ENCODE data around the gene UCN3. TPM values are rescaled to one million over a fixed set of nuclear protein-coding genes. Genes with fewer than 3 reads are reported as not detected.

Gene UCN3, protein sequence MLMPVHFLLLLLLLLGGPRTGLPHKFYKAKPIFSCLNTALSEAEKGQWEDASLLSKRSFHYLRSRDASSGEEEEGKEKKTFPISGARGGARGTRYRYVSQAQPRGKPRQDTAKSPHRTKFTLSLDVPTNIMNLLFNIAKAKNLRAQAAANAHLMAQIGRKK
- polyA plus RNA-seq (ENCODE audit: insufficient read length in 3 of 3), result 1 to 10 TPM; 2.0 to 2.9 (median 2.4) TPM

DNA sequence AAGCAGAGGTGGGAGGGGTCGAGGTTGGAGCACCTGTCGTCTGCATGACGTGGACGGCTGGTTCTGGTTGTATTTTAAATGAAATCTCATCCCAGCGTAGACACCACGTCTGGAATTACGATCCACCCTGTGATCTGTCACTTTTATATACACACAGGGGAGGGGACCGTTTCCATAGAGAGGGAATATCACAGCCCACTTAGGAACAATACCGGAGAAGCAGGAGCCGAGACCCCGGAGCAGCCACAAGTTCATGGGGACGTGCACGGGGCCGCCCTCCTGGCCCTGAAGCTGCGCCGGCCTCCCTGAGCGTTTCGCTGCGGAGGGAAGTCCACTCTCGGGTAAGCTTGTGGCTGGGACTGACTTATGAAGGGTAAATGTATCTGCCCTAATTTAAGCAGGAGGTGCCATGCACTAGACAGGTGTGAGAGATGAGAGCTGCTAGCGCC lies at the start of gene UCN3:
Gene UCN3, plus strand, starts transcription at position 77 of the 449 bp plus-strand sequence. CDS start 8,755 bp downstream, outside the sequence.
- DNase-seq (ENCODE audit: low read depth in 3 of 3, low spot score in 2 of 3), result no peak

DNA sequence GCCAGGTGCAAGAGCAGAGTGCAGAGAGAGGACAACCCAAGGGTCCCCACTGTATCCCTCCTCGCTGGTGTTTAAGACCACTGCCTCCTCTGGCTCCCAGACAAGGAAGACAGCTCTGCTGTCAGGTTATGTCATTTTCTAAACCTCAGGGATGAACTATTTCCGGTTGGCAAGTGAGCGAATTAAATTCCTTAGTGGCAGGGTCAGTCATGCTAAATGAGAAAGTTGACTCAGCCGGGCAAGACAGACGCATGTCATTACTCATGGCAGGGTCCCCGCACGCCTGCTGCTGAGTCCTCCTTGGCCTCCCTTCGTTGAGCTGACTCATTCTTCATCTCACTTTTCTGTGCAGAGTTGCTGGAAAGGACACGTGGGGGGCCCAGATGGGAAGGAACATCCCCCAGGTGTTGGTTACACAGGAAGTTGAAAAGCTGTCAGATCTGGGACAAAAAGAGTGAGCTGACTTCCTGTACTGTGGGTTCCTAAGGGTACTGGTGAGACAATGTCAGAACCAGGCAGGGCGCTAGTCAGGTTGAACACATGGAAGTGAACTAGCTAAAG lies 47.1 kb upstream of the UCN3 start:
- DNase-seq (ENCODE audit: low read depth in 3 of 3, low spot score in 2 of 3), result peak in 1 of 3 donors; percentile 18

DNA sequence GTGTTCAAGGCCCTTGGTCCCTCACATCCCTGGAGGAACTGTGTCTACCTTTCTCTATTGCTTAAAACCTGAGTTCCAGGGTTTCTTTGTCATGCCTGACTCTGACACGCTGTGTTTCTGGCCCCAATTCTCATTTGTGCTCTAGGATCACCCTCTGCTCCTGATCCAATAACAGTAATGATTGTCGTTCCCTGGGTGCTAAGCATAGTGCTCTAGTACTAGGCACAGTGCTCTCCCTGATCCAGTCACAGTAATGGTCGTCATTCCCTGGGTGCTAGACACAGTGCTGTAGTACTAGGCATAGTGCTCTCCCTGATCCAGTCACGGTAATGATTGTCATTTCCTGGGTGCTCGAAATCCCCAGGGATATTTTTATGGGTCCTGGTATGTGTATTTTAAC lies 46.6 kb upstream of the UCN3 start:
- no peak for DNase-seq (ENCODE audit: low read depth in 3 of 3, low spot score in 2 of 3)

DNA sequence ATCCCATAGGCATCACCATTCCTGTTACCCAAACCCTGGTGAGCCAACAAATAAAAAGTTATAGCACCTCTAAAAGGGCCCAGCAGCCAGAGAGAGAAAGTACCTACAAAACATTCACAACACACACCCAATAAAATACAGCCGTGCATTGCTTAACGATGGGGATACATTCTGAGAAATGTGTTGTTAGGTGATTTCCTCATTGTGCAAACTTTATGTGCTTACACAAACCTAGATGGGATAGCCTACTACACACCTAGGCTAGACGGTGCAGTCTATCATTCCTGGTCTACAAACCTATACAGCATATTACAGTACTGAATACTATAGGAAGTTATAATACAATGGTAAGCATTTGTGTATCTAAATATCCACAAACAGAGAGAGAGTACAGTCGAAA lies 44.9 kb upstream of the UCN3 start:
- no peak for DNase-seq (ENCODE audit: low read depth in 3 of 3, low spot score in 2 of 3)

DNA sequence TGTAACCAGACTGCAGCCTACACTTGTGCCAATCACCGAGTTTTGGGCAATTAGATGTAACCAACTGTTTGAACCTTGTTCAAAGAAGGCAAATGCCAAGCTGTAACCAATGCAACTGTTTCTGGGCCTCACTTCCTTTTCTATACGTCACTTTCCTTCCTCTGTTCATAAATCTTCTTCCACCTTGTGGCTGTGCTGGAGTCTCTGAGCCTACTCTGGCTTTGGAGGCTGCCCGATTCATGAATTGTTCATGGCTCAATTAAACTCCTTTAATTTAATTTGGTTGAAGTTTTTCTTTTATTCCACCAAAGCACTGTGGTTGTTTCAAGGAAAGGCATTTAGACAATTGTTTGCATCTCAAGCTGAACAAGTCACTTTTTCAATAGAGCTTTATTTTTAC lies 43.5 kb upstream of the UCN3 start:
- no peak for DNase-seq (ENCODE audit: low read depth in 3 of 3, low spot score in 2 of 3)

DNA sequence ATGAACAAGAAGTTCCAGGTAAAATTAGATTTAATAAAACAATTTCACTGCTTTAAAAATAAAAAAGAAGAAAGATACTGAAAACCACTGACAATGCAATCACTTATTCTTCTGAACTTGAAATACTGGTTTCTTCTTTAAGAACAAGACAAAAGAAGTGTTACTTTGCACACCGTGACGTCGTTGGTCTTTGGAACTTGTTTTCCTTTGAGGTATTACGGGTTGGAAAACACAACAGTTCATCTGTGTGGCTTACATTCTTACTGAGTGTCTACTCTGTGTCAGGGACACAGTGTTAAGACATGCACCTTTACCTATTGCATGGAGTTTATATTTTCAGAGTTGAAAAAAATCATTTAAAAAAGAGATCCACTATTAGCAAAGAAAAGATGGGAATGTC lies 41.3 kb upstream of the UCN3 start:
- DNase-seq (ENCODE audit: low read depth in 3 of 3, low spot score in 2 of 3), result no peak

DNA sequence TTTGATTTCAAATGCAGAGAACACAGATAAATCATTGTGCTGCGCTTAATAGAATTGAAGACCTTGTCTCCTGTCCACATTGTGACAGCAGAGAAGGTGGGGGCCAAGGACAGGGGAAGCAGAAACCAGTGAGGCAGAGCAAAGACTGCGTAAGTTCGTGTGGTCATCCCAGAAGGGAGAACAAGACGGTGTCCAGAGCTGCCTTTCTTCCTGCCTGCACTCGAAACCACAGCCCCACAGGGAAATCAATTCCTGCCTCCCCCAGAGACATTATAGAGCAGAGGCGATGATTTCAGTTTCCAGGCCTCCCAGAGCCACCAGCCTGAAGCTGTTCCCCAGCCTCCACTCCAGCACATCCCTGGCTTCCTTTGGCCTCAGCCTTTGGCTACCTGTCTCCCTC lies 39.7 kb upstream of the UCN3 start:
- DNase-seq (ENCODE audit: low read depth in 3 of 3, low spot score in 2 of 3), result no peak

DNA sequence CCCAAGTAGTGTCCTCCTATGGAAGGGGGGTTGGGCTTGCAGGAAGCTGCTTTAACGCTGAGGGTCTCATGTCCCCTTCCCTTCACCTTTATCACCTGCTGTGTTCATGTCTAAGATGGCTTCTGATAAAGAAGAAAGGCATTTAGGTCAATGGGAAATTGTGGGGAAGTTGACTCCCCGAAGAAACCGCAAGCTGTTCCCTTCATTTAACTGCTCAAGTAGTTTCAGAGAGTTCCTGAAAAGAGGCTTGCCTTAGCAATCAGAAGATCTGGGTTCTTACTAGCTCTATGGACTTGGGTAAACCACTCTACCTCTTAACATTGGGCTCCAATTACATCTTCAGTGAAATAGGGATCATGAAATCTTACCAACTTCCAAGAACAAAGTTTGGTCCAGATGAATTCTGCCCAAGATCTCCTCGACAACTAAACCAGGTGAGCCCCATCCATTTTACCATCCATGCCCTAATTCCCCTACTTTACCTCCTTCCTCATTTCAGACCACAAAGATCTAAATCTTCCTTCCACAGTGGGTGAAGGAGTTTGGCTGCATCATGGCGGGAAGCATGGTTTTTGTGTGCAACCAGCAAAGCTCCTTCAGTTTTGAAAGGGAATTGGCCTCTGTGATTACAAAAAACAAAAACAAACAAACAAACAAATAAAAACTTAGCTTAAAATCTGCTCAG lies 30.4 kb upstream of the UCN3 start:
- DNase-seq (ENCODE audit: low read depth in 3 of 3, low spot score in 2 of 3), result no peak

DNA sequence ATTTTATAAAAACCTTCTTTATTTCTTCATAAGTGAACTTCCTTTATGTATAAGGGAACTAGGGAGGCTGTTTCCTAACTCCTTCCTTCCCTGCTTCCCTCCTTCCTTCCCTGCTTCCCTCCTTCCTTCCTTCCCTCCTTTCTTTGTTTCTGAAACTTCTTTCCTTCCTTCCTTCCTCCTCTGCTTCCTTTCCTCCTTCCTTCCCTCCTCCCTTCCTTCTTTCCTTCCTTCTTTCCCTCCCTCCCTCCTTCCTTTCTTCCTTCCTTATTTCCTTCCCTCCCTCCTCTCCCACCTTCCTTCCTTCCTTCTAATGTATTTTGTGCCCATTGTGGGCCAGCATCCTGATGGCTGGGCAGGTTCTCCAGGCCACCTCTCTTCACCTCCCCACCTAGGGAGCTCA lies 26.8 kb upstream of the UCN3 start:
- no peak for DNase-seq (ENCODE audit: low read depth in 3 of 3, low spot score in 2 of 3)

DNA sequence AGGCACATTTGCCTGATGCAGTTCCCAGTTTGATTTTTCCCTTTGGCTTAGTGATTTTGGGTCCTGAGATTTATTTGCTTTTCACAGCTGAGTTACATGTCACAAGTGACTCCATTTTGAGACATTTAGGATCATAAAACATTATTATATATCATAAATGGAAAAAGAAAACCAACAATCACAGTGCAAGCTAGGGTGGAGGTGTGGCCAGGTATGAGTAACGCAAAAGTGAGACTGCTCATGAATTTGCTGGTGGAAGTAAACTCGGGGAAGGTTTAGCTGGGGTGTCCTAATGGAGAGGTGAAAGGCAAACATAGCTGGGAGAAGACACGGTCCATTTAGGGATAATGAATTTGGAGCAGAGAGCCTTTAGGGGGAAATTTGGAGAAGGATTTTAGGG lies 21.7 kb upstream of the UCN3 start:
- DNase-seq (ENCODE audit: low read depth in 3 of 3, low spot score in 2 of 3), result no peak

DNA sequence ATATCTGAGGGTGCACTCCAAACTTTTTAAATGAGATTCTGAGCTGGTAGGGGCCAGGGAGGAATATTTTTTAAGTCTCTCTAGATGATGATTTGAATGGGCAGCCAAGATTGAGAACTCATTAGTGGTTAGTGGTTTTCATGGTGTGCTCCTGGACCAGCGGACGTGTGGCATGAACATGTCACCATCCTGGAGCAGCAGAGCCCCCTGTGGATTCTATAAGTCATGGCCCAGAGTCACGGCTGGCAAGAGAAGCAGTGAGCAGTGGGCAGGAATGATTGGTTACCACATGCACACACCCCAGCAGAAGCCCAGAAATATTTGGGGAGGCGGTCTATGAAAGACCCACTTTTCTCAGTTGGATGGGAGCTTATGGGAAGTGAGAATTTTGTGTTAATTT lies 21.2 kb upstream of the UCN3 start:
- DNase-seq (ENCODE audit: low read depth in 3 of 3, low spot score in 2 of 3), result no peak

DNA sequence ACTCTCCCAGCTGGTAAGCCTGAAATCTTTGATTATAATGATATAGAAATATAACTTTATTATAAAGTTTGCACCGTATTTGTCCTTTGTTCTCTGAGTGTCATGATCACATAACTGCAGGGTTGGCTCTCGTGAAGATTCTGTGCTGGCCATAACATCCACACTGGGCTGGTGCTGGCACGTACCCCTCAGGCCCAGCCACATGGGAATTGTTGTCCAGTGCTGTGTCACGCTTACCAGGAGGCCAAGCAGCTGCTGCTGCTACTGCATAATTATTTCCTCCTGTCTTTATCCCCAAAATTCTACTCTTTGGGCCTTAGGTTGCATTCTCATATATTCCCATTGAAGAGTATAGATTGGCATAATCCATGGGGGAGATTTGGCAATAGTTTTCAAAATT lies 20.8 kb upstream of the UCN3 start:
- no peak for DNase-seq (ENCODE audit: low read depth in 3 of 3, low spot score in 2 of 3)

DNA sequence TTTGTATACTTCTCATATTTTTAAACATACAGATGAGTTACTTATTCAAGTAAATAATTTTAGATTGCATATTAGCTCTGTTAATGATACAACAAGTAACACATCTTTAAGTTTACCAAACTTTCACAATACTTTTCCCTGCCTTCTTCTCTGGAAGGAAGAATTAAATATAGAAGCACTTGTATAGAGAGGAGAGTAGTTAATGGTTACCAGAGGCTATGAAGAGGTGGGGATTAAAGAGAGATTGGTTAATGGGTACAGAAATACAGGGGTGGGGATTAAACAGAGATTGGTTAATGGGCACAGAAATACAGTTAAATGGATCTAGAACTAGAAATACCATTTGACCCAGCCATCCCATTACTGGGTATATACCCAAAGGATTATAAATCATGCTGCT lies 20.0 kb upstream of the UCN3 start:
- no peak for DNase-seq (ENCODE audit: low read depth in 3 of 3, low spot score in 2 of 3)

DNA sequence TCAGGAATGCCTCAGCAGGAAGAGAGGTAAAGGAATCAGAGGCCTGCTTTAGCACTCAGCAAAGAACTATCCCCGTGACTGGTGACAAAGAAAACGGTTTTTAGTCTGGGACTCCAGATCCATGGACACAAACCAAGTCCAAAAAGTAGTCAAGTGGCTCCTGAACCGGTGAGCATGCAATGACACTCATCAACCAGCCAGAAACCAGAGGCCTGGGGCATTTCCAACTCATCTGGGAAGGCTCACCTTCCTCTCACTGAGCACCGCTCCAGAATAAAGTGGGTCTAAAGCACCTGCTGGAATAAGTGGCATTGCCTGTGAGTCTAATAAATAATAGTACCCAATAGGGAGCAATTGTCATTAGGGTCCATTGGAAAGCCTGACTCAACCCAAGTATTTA lies 17.9 kb upstream of the UCN3 start:
- no peak for DNase-seq (ENCODE audit: low read depth in 3 of 3, low spot score in 2 of 3)

DNA sequence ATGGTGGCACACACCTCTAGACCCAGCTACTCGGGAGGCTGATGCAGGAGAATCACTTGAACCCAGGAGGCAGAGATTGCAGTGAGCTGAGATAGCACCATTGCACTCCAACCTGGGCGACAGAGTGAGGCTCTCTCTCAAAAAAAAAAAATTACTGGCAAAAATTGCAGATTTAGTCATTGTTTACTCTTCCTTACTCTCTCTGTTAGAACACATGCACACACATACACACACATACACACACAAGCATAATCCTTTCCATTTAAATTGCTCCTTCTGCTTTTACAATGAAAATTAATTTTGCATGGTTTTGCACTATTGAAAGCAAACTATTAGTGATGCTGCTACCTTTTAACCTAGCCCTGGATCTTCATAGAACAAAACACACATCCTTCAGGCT lies 15.4 kb upstream of the UCN3 start:
- no peak for DNase-seq (ENCODE audit: low read depth in 3 of 3, low spot score in 2 of 3)

DNA sequence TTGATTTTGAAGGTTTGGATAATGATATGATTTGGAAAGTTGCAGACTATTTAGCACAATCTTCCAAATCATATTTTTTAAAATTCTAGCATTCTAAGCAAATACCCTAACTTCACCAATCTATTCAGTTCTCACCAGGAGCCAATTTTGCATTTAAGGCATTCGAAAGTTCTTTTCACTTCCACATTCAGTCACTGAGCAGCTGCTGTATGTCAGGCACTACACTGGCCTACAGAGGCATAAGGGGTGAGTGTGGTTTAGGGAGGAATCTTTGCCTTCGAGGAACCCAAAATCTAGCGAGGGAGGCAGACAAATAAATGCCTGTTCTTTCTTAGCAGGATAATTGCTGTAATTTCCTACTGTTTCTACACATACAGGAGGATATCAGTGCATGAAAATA lies 10.7 kb upstream of the UCN3 start:
- no peak for DNase-seq (ENCODE audit: low read depth in 3 of 3, low spot score in 2 of 3)

DNA sequence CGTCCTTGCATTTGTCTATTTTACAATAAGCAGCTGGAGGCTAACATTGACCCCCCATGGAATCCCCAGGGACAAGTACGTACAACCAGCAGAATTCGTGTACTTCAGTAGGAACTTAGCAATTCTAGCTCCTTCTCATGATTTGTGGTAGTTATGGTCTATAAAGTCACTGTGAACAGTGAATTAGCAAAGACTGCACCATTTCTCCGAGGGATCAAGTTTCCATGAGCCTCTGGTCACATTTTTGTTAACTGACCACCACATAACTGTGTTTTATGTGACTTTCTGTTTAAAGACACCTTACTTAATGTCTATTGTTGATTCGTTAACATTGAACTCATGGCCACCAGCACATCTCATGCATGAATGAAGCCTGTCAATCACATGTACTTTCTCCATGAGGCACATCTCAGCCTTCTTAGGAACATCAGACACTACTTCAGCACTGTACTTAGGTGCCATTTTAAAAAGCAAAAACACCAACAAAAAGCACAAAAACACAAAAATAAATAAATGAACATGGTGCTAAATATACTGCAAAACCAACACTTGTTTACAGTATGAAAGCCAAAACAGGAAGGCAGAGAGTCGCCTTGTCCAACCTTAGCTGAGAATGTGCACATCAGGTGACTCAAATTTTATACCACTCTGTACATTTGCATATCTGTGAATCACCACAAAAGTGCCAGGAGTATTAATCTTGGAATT lies 9.0 kb upstream of the UCN3 start:
- no peak for DNase-seq (ENCODE audit: low read depth in 3 of 3, low spot score in 2 of 3)

DNA sequence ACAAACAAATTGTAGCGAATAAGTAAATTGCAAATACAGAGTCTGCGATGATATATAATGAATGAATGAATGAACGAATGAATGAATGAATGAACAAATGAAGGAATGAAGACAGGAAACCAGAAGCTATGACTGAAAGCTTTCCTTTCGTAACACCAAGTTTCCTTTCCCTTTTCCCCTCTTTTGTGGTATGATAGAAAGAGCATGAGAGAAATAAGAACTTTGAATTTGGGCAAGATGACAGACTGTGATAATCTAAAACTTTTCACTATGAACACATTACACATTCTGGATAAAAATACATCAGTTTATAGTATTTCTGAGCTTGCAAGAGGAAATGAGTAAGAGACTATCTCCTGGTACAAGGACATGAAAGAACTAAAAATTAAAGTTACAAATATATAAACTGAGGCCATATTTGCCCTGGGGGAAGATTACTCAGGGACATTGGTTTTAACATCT lies 8.4 kb upstream of the UCN3 start:
- no peak for DNase-seq (ENCODE audit: low read depth in 3 of 3, low spot score in 2 of 3)

DNA sequence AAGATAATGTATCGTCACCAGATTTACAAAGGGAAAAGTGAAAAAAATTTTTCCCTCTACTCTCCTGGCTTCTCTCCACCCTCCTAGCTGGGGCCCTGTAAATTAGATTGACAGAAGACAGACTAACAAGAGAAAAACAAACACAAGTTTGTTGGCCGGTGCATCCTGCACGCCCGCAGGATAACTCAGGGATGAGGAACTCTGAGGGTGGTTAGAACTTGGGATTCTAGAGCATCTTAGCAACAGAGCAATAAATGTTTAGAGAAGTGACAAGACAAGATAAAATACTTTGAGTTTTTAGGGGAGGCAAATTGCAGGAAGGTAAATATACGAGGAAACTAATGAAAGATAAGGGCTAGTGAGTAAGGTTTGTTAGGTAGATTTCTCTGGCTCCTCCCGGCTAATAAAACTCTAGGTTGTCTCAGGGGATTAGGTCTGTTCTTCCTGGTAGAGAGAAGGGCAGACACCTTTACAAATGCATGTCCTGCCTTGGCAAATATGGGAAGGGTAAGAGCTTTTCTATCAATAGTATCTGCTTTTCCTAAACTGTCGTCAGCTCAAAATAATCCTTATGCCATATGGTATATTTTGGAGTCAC lies 4.3 kb upstream of the UCN3 start:
- no peak for DNase-seq (ENCODE audit: low read depth in 3 of 3, low spot score in 2 of 3)

DNA sequence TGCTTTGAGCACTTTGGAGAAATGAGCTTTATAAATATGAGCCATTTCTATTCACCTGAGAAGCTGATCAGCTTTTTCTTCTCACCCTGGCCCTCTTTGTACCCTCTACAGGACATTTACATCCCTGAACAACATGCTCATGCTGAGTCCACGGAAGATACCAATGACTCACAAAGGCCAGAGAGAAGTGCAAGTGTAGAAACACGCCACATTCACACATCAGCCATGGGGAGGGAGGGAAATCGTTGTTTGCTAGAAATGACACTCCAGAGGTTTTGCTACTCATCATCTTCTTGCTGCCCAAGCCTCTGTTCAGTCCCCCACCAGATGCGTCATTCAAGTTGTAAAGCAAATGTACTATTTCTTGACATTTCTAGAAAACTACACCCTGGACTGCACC lies 2.8 kb upstream of the UCN3 start:
- DNase-seq (ENCODE audit: low read depth in 3 of 3, low spot score in 2 of 3), result no peak

DNA sequence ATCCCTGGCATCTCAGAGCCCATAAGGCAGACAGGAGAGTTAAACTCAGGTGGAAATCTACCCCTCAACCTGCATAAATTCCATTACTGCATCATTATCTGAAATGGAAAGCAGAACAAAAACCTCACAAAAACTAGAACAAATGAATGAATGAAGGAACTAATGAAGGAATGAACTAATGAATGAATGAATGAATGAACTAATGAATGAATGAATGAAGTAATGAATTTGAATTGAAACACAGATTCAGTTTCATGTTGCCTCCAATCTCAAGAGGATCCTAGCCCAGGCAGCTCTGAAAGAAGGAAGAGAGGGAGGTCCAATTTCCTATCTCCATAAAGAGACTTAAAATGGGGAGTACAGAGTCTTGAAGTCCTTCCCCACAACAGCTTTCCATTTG lies 1.9 kb upstream of the UCN3 start:
- DNase-seq (ENCODE audit: low read depth in 3 of 3, low spot score in 2 of 3), result no peak
